Bronchial epithelial cell (primary cell): ENCODE data around the gene PML. TPM values are rescaled to one million over a fixed set of nuclear protein-coding genes. Genes with fewer than 3 reads are reported as not detected.
"Not testable (repeated sequence)": the region's sequence is repeated elsewhere in the genome, so short reads cannot be mapped to it uniquely, and the experiment has no call there.

Experiments
- DNase-seq: peaks from one replicate; pipeline ENCODE4 v3.0.0-alpha.2; 2010; ENCODE audit warnings: low read depth
- FAIRE-seq: peaks from 2 replicates; lab custom pipeline; 2011; peaks lifted over from hg19 to GRCh38; lab: Jason Lieb, UNC
- H3K27me3 ChIP-seq: 2 replicates; pipeline ENCODE4 v1.5.1; 2011; ENCODE audit warnings: low read length; ENCODE audit not compliant: control insufficient read depth, insufficient read depth
- H3K36me3 ChIP-seq: 2 replicates; pipeline ENCODE4 v1.5.1; 2011; ENCODE audit warnings: low read length; ENCODE audit not compliant: control insufficient read depth, insufficient read depth
- H3K4me3 ChIP-seq: 2 replicates; pipeline ENCODE4 v1.5.1; 2011; ENCODE audit warnings: mild to moderate bottlenecking, low read depth, low read length, control low read depth
- total RNA-seq: library from RNA; depleted of rRNA; stranded (reverse); fragments of >200 nt; gene quantifications from 2 replicates; pipeline ENCODE4 v1.2.1, GENCODE V29; 2014
- TF ChIP-seq, protein P1 (sequence below): IDR thresholded peaks from 2 replicates; pipeline ENCODE4 v1.5.1; 2011; ENCODE audit warnings: mild to moderate bottlenecking, moderate library complexity, low read length, control low read depth, inconsistent platforms; ENCODE audit not compliant: insufficient read depth, severe bottlenecking

The PML gene
- total RNA-seq, 1 donor from 2014 or later: 7.6 TPM

- H3K27me3 ChIP-seq, H3K4me3 ChIP-seq, FAIRE-seq, DNase-seq, H3K36me3 ChIP-seq: not testable (repeated sequence)
- TF ChIP-seq, protein P1, sequence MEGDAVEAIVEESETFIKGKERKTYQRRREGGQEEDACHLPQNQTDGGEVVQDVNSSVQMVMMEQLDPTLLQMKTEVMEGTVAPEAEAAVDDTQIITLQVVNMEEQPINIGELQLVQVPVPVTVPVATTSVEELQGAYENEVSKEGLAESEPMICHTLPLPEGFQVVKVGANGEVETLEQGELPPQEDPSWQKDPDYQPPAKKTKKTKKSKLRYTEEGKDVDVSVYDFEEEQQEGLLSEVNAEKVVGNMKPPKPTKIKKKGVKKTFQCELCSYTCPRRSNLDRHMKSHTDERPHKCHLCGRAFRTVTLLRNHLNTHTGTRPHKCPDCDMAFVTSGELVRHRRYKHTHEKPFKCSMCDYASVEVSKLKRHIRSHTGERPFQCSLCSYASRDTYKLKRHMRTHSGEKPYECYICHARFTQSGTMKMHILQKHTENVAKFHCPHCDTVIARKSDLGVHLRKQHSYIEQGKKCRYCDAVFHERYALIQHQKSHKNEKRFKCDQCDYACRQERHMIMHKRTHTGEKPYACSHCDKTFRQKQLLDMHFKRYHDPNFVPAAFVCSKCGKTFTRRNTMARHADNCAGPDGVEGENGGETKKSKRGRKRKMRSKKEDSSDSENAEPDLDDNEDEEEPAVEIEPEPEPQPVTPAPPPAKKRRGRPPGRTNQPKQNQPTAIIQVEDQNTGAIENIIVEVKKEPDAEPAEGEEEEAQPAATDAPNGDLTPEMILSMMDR: peak; percentile 20
Observed at GRCh38 chr15:74072614-74073337, 78.3 kb downstream of the PML start.

DNA sequence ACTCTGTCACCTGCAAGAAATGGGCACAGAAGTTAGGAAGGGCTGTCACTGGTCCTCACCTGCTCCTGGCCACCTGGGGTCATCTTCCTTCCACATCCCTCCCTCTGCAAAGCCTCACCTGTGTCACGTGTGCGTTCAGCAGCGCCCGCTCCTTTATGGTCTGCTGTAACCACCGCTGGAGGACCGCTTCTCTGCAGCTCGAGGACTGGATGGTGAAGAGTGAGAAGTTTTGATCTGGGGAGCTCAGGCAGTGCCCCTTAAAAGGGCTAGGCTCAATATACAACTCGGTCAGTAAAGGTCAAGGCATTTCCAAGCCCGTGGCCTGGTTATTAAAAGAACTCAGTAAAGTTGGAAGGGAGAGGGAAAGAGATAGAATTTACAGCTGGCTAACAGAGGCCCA, 81.3 kb downstream of the PML start:
- not testable (repeated sequence) for H3K36me3 ChIP-seq, FAIRE-seq, DNase-seq

DNA sequence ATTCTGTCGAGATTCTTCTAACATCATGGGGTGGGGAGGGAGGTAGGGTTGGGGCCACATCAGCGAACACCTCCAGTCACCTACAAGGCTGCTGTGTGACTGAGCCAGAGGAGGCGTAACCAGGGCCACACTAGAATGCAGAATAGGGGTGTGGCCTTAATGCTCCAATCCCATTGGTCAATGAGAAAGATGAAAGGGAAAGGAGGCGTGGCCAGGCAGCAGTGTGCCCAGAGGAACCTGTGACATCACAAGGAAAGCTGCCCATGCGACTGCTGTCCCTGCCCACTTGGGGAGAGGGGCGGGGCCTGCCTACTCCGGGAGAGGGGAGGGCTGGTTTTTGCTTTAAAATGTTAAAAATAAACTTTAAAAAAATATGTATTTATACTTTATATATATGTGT, 87.9 kb downstream of the PML start, which contains the start of gene GOLGA6A:
Gene GOLGA6A, minus strand, starts transcription at position 101 of the 400 bp plus-strand sequence. Its CDS starts 41 bp downstream, at position 60.
- H3K27me3 ChIP-seq, FAIRE-seq, H3K4me3 ChIP-seq, DNase-seq, H3K36me3 ChIP-seq: not testable (repeated sequence)

More for the DNA sequence above, 81.3 kb downstream of the PML start:
- H3K27me3 ChIP-seq, H3K4me3 ChIP-seq: not testable (repeated sequence)

DNA sequence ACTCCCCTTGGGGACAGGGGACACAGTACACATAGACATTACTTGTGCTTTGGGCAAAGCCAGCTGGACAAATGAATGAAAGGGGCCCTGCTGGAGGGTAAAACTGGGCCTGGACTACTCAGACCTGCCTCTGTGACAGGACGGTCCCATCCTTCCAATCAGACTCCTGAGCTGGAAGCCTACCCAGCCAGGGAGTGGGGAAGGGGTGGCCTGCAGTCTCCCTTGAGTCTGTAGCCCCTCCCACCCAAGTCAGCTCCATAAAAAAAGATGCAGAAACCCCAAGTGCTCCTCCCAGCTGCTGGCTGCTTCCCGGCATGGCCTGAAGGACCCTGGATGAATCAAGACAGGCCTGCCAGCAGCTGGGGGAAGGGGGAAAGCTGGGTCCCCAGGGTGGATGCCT, 100.1 kb downstream of the PML start:
- not testable (repeated sequence) for H3K36me3 ChIP-seq, DNase-seq, H3K4me3 ChIP-seq, FAIRE-seq, H3K27me3 ChIP-seq

DNA sequence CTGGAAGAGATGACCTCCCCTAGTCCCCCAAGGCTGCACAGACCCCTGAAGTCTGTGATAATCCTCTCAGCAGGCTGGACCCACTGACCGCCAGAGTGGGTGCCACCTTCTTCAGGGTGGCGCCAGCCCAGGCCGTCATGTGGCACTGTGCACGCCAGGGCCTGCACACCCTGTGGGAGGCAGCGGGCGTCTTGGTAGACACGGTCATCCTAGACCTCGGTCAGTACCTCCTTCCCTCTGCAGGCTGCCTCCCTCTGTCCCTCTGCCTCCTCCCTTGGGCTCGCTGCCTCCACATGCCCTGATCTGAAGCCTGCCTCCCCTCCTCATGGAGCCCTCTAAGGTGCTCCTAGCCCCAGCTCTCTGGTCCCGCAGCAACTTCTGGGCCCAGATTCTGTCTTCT, 101.1 kb downstream of the PML start:
- not testable (repeated sequence) for FAIRE-seq, DNase-seq, H3K36me3 ChIP-seq, H3K4me3 ChIP-seq, H3K27me3 ChIP-seq

DNA sequence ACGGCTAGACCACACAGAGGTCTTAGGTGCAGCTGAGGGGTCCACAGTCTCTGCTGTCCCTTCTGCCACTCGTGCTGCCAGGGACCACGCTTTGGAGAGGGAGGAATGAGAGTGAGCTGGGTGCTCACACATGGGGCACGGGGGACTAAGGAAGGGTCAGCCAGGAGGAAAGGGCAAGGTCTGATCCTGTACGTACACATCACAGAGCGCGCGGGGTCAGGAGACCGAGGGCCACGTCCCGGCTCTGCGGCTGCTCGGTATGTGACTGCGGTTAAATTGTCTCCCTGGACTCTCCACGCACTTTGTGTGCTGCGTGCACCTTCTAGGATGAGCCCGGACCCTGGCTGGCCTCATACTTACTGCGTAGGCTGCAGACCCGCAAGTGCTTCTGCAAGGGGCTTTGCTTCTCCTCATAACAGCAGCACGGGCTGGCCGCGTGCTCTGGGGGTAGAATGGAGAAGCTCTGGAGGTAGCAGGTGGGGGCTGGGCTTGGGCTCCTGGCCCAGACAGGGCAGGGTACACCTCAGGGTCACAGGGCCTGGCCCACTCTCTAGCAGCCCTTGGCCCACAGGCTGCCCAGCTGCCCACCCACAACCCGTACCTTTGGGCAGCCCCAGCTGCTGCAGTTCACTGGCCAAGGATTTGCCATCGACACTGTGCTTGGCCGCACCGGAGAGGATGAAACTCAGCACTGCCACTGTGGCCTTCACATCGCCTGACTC, 102.4 kb downstream of the PML start:
- not testable (repeated sequence) for H3K4me3 ChIP-seq, DNase-seq, H3K27me3 ChIP-seq, H3K36me3 ChIP-seq, FAIRE-seq

Other genes with a start within 250 kb of the PML start
- under 0.01 and 1.2 TPM in 2 replicates for gene INSYN1, start 241.4 kb upstream of the PML start, total RNA-seq
- not detected in 2 replicates for gene TBC1D21, start 121.2 kb upstream of the PML start, total RNA-seq
- gene LOXL1, start 68.3 kb upstream of the PML start, total RNA-seq: 5.3 and 7.2 TPM in 2 replicates
- 8.6 and 9.5 TPM in 2 replicates for gene STOML1, start 2.4 kb upstream of the PML start, total RNA-seq
- 0.13 TPM in 1 of 2 replicates, not detected in the other for gene GOLGA6A, start 87.8 kb downstream of the PML start, total RNA-seq
- not detected in 2 replicates for gene ISLR2, start 135.9 kb downstream of the PML start, total RNA-seq
- gene ISLR, start 179.0 kb downstream of the PML start, total RNA-seq: 0.26 and 0.53 TPM in 2 replicates
- gene STRA6, start 208.1 kb downstream of the PML start, total RNA-seq: 0.26 TPM in 2 replicates
- gene CCDC33, start 241.6 kb downstream of the PML start, total RNA-seq: not detected in 2 replicates